ENCODE measurements around the gene ABCC2.
"Not testable (repeated sequence)": the region's sequence is repeated elsewhere in the genome, so short reads cannot be mapped to it uniquely, and the experiment has no call there.

ABCC2 gene

GRCh38 chr10:99782447-99783286 lies at the start of gene ABCC2:
Gene ABCC2 (plus strand): TSS chr10:99782640. CDS start chr10:99782845, 205 bp downstream.
- DNase-seq: no peak

DNA sequence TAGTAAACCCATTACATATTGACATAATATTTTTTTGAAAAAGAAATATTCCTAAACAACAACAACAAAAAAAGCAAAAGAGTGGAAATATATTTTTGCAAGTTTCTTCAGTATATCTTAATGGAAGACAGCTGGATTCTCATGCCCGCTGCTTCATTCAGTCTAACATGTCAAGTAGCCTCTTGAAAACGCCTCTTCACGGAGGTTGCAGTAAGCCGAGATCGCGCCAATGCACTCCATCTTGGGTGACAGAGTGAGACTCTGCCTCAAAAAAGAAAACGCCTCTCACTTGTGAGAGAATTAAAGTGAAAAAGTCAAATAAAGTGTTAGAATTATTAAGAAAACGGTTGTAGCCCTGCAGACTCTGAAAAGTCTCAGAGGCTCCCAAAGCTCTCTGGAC lies 49.1 kb upstream of the ABCC2 start:
- DNase-seq: no peak

DNA sequence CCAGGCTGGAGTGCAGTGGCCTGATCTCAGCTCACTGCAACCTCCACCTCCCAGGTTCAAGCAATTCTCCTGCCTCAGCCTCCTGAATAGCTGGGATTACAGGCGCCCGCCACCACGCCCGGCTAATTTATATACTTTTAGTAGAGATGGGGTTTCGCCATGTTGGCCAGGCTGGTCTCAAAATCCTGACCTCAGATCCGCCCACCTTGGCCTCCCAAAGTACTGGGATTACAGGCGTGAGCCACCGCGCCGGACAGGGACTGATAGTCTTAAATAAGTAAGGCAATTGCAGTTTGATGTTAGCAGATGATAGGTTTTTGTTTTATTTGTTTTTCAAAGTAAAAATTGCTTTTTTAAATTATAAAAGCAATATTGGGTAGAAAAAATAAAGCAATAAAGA lies 48.3 kb upstream of the ABCC2 start:
- not testable (repeated sequence) for DNase-seq

DNA sequence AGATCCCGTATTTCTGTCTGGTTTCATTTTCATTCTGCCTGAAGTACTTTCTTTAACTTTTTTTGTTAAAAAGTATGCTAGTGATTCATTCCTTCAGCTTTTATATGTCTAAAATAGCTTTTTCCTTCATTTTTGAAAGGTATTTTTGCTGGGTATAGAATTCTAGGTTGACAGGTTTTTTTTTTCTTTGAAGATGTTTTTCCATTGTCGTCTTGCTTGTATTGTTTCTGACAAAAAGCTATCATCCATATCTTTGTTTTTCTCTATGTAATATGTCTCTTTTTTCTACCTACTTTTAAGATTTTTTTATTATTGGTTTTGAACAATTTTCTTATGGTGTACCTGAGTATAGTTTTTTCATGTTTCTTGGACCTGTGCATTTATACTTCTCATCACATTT lies 42.2 kb upstream of the ABCC2 start:
- no peak for DNase-seq

- DNase-seq: no peak
Observed at GRCh38 chr10:99740933-99741559, 41.4 kb upstream of the ABCC2 start.

DNA sequence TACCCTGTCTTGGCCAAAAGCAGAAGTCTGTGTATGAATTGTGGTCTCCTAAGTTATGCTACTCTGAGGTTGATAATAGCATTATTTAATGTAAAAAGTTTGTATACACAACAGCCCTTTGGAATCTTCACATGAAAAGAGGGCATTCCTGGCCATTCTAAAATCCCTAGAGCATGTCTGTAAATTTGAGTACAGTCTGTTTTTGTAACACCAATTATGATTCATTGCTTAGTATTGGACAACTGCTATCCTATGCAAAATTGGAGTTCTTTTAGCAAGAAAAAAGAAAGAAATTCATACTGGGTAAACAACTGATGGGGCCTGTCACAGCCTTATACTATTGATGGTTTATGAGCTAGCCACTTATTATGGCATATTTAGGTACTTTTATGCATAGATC lies 40.2 kb upstream of the ABCC2 start:
- no peak for DNase-seq

DNA sequence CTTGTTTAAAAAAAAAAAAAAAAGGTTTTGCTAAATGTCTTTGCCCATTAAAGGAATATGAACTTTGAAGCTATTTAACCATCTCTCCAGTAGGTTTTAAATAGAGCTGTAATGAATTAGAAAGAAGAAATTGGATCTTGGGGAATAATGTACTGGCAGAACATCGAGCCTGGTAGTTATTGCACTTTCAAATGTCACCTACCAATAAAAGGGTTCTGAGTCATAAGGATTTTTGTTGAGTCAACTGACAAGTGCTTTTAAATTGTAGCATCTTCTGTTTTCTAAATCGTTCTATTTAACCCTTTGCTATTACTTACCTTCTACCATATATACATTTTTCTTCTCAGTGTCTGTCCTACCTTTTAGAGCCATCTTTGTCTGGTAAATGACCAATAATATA lies 39.7 kb upstream of the ABCC2 start:
- no peak for DNase-seq

GRCh38 chr10:99743841-99744240 lies 38.6 kb upstream of the ABCC2 start:
- DNase-seq: no peak

- DNase-seq: not testable (repeated sequence)
Observed at GRCh38 chr10:99746166-99746565, 36.3 kb upstream of the ABCC2 start.

GRCh38 chr10:99748823-99749451 lies 33.5 kb upstream of the ABCC2 start:
- no peak for DNase-seq

DNA sequence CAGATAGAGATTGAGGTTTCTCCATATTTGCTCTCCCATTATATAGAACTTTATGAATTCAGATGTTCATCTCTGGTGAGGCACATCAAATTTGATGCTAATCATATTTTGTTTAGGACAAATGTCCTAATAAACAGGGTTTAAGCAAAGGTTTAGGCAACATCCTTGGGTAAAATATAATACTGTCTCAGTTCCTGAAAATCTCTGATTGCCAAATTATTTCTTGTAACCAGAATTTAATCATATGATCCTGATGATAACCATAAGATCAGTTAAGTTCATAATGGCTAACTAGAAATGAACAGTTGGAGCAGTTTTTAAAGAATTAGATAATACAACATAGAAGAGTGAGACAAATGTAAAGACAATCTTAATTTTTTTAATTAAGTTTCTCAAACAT lies 31.8 kb upstream of the ABCC2 start:
- DNase-seq: no peak

DNA sequence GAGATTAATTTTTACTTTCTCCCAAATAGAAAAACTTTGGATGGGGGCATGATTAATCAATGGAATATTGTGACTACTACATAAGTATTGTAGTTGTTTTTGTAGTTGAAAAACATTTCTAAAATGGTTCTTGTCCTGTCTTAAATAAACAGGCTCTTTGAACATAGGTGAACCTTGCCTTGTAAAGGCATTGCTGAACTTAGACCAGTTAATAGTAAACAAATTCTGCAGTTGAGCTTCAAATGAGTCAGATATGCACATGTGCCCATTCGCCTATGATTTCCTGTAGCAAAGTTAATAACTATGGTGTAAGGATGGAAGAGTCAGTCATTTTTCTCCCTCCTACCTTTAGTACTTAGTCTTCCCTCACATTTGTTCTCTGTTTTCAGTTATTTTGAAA lies 27.8 kb upstream of the ABCC2 start:
- DNase-seq: no peak

DNA sequence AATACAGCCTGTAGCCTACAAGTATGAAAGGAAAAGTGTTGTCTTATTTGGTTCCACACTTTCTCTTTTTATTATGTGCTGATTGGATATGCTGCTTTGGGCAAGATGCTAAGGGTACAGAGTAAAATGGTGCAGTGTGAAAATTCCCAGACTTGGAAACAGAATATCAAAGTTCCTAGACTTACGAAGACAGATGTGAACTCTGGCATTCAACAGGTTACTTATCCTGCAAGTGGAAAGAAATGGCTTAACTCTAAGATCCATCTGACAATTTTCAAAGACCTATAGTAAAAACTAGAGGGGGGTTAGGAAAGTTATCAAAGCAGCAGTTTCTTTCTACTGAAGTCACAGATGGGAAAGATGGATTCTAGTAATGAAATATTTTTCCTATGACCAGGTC lies 26.3 kb upstream of the ABCC2 start:
- no peak for DNase-seq

DNA sequence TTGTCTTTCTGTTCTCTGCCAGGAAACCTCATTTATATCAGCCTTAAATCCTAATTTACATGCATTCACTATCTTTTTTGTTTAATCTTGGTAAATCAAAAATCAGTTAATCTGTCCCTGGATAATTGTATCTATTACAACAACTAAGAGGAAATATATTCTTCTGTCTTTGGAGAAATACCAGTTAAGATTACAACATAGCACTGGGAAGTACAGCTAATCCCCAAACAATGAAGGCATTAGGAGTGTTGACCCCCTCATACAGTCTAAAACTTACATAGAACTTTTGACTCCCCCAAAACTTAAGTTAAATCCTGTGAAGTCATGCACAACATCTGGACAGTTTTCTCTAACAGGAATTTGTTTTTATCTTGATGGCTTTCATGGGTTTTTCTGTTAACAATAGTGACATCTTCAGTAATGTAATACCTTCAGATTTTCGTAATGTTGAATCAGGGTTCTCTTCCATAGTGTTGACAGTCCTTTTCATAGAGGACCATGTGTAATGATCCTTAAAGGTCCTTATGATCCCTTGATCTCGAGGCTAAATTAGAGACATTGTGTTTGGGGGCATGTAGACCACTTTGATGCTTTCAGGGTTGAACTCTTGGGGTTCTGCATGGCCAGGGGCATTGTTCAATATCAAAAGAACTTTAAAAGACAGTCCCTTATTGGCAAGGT lies 24.1 kb upstream of the ABCC2 start:
- DNase-seq: no peak

DNA sequence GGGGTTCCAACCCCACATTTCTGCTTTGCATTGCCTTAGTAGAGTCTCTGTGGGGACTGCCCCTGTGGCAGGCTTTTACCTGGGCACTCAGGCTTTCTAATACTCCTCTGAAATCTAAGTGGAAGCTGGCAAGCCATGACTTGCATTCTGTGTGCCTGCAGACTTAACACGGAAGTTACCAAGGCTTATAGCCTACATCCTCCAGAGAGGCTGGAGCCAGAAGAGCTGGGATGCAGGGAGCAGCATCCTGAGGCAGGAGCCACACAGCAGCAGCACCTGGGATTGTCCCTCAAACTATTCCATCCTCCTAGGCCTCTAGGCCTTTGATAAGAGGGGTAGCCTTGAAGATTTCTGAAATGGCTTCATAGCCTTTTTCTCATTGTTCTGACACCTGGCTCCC lies 22.1 kb upstream of the ABCC2 start:
- no peak for DNase-seq

DNA sequence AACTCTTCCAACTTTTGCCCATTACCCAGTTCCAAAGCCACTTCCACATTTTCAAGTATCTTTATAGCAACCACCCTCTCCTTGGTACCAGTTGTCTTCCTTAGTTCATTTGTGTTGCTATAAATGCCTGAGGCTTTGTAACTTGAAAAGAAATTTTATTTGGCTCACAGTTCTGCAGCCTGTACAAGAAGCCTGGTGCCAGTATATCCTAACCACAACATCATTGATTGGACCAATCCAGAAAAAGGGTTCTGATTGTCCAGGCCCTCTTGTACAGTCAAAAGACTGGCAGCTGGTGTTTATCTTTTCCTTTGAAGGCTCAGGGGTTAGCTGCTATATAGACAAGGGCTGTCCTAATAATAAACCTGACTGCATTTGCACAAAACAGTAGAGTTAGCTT lies 21.1 kb upstream of the ABCC2 start:
- no peak for DNase-seq

- no peak for DNase-seq
Observed at GRCh38 chr10:99765672-99766301, 16.7 kb upstream of the ABCC2 start.

- DNase-seq: no peak
Observed at GRCh38 chr10:99766302-99766681, 16.1 kb upstream of the ABCC2 start.

GRCh38 chr10:99767901-99768300 lies 14.5 kb upstream of the ABCC2 start:
- no peak for DNase-seq

GRCh38 chr10:99768556-99768955 lies 13.9 kb upstream of the ABCC2 start:
- DNase-seq: no peak

DNA sequence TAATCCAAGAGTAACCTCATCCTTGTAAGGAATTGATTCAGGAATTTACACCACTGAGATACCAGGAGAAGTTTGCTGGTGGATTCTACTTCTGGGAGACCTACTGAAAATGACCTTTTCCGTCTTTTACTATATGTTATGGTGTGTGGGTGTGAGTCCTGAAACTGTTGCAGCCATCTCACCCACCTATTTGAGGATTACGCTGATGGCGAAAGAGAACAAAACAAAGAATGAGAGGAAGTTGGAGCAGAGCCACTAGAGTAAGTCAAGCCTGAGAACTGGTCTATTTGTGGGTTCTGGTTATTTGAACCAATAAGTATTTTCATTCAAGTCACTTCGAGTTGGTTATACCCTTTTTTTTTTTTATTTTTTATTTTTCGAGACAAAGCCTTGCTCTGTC lies 12.7 kb upstream of the ABCC2 start:
- DNase-seq: no peak

GRCh38 chr10:99770408-99771045 lies 11.9 kb upstream of the ABCC2 start:
- no peak for DNase-seq

- no peak for DNase-seq
Observed at GRCh38 chr10:99775850-99776249, 6.6 kb upstream of the ABCC2 start.

All from NCI-H146 (cell line).